ENCODE data around the gene MEG3. TPM values are rescaled to one million over a fixed set of nuclear protein-coding genes. Genes with fewer than 3 reads are reported as not detected.

MEG3 gene
- total RNA-seq, 5 donors from 2014 or later (not counting 1 experiment from before 2014, with no cell fraction given): 2.3 to 3.4 (median 2.4) TPM; not detected in 2

DNA sequence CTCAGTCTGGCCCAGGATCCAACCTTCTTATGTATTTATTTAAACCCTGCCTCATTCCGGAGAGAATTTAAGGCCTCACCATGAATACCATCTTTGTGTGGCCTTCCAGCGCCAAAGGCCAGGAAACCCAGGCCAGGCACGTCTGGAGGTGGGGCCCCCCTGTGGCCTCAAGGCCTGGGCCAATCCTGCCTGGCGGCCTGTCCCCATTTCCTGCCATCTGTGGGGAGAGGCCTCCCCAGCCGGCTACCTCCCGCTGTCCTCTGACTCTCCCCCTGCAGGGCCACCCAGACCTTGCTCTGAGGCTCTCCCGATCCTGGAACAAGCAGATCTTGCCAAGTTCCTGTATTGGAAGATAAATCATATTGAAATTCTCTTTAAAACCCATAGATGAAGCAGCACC is 37.4 kb upstream of the MEG3 start:
- no peak overlapping the region for H3K4me3 ChIP-seq (ENCODE audit: control insufficient read depth in 1 of 2, extremely low read depth in 1 of 2, low read length in 1 of 2)
- H3K27ac Mint-ChIP-seq: no peak overlapping the region
- H3K4me1 ChIP-seq (ENCODE audit: control insufficient read depth in 1 of 2, extremely low read depth in 1 of 2, insufficient read depth in 2 of 2, low read length in 2 of 2): no peaks in the 10 kb centered on the region
- no peaks in the 10 kb centered on the region for H3K9me3 ChIP-seq
- peaks cover 0 to 66% of the 10 kb centered on the region in 2 experiments for H3K27me3 ChIP-seq (replicated peaks in 1 of 2; ENCODE audit: control insufficient read depth in 2 of 2, extremely low read depth in 1 of 2, insufficient read depth in 2 of 2, low read length in 1 of 2)
- ChIA-PET POLR2A (no interaction called here), CTCF (no interaction called here)
- H3K36me3 Mint-ChIP-seq: no peaks in the 10 kb centered on the region
- DNase-seq (no peak), ATAC-seq (replicated peaks in 1 of 4) (no peak)
- no peaks in the 10 kb centered on the region for H3K36me3 ChIP-seq (ENCODE audit: control insufficient read depth in 2 of 2, extremely low read depth in 1 of 2, insufficient read depth in 1 of 2, low read length in 1 of 2)
- H3K27ac ChIP-seq (ENCODE audit: low read length): no peak overlapping the region
- WGBS (ENCODE audit: insufficient coverage): 34% methylated on average over 6 of the region's 7 CpGs
- H3K4me1 Mint-ChIP-seq: no peaks in the 10 kb centered on the region
- no peaks in the 10 kb centered on the region for H3K9me3 Mint-ChIP-seq
- no peak overlapping the region for H3K4me3 Mint-ChIP-seq
- peaks cover 12 to 29% of the 10 kb centered on the region in 2 donors for H3K27me3 Mint-ChIP-seq

DNA sequence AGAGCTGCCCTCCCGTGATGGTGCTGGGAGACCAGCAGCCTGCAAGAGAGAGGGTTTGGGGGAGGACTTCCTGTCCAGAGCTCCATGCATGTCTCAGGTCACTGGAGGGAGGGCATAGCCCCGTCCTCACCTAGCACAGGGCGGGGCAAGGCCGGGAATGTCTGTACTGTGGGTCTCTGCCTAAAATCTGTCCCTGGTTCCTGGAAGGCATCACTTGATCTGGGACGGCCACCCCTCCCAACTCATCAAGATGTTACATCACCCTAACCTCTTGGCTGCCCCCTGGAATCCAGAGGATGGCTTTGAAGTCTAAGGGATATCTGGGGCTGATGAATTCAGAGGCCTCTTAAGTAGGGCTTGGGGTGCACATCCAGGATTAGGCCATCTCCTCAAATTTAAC is 37.0 kb upstream of the MEG3 start:
- ATAC-seq (replicated peaks in 1 of 4): no peak

DNA sequence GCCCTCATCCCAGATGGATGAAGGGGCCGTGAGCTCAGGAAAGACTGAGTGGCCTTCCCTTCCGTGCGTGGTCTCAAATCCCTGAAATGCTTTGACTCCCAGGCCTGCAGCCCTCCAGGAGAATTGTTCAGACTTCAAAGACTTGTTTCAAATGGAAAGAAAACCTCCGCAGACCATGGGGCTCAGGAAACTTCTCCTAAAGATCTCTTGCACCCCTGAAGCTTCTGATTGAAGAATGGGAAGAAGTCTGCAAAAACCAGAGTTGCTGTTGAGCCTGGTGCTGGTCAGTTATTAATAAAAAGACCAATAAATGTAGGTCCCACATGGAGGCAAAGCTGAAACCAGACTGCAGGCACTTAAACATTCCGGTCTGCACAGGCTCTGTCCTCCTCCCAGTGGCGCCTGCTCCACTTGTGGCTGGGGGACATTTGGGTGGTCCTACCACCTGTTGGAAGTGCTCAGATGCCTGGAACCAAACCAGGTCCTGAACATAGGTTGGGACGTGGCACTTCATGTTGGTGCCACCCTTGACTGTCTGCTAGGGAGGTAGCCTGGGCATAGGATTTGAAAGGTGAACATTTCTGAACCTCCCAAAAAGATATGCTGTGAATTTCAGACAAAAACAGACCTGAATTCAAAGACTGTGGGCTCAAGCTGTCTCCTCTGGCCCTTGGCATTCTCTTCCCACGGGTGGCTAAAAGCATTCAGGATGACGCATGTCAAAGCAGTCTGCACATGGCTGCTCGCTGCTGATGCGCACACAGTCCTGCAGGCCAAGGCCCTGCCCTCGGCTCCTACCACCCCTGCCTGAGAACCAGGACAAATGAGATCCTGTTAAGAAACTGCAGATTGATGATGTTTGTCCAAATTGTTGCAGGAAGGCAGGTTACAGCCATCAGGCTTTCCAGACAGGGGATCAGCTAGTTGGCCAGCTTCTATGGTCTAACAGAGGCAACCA is 36.2 kb upstream of the MEG3 start:
- H3K4me3 Mint-ChIP-seq: no peak overlapping the region
- CTCF ChIA-PET: no interaction called here
- no peaks in the 10 kb centered on the region for H3K9me3 ChIP-seq
- H3K4me3 ChIP-seq (ENCODE audit: control insufficient read depth in 1 of 2, extremely low read depth in 1 of 2, low read length in 1 of 2): no peak overlapping the region
- DNase-seq: no peak
- H3K9me3 Mint-ChIP-seq: no peaks in the 10 kb centered on the region
- H3K27ac ChIP-seq (ENCODE audit: low read length): no peak overlapping the region
- H3K36me3 Mint-ChIP-seq: no peaks in the 10 kb centered on the region
- ATAC-seq (replicated peaks in 1 of 4): no peak
- no peaks in the 10 kb centered on the region for H3K4me1 ChIP-seq (ENCODE audit: control insufficient read depth in 1 of 2, extremely low read depth in 1 of 2, insufficient read depth in 2 of 2, low read length in 2 of 2)
- no peaks in the 10 kb centered on the region for H3K4me1 Mint-ChIP-seq
- 81% methylated on average over 10 of the region's 12 CpGs for WGBS (ENCODE audit: insufficient coverage)
- peaks cover 0 to 58% of the 10 kb centered on the region in 2 experiments for H3K27me3 ChIP-seq (replicated peaks in 1 of 2; ENCODE audit: control insufficient read depth in 2 of 2, extremely low read depth in 1 of 2, insufficient read depth in 2 of 2, low read length in 1 of 2)
- H3K36me3 ChIP-seq (ENCODE audit: control insufficient read depth in 2 of 2, extremely low read depth in 1 of 2, insufficient read depth in 1 of 2, low read length in 1 of 2): no peaks in the 10 kb centered on the region
- peaks cover 17 to 36% of the 10 kb centered on the region in 2 donors for H3K27me3 Mint-ChIP-seq
- POLR2A ChIA-PET: no interaction called here
- H3K27ac Mint-ChIP-seq: no peak overlapping the region

More for the DNA sequence above, 37.0 kb upstream of the MEG3 start:
- Histone ChIP-seq H3K4me1 (ENCODE audit: control insufficient read depth in 1 of 2, extremely low read depth in 1 of 2, insufficient read depth in 2 of 2, low read length in 2 of 2) (no peaks in the 10 kb centered on the region), H3K9me3 (no peaks in the 10 kb centered on the region), H3K27me3 (replicated peaks in 1 of 2; ENCODE audit: control insufficient read depth in 2 of 2, extremely low read depth in 1 of 2, insufficient read depth in 2 of 2, low read length in 1 of 2) (peaks cover 0 to 62% of the 10 kb centered on the region in 2 experiments), H3K4me3 (ENCODE audit: control insufficient read depth in 1 of 2, extremely low read depth in 1 of 2, low read length in 1 of 2) (no peak overlapping the region), H3K27ac (ENCODE audit: low read length) (no peak overlapping the region), H3K36me3 (ENCODE audit: control insufficient read depth in 2 of 2, extremely low read depth in 1 of 2, insufficient read depth in 1 of 2, low read length in 1 of 2) (no peaks in the 10 kb centered on the region)
- Mint-ChIP-seq H3K4me3 (no peak overlapping the region), H3K9me3 (no peaks in the 10 kb centered on the region), H3K4me1 (no peaks in the 10 kb centered on the region), H3K27ac (no peak overlapping the region), H3K36me3 (no peaks in the 10 kb centered on the region), H3K27me3 (peaks cover 12 to 30% of the 10 kb centered on the region in 2 donors)
- WGBS (ENCODE audit: insufficient coverage): no CpG with 5 or more reads among the region's 5 CpGs
- ChIA-PET POLR2A (no interaction called here), CTCF (no interaction called here)
- no peak for DNase-seq

DNA sequence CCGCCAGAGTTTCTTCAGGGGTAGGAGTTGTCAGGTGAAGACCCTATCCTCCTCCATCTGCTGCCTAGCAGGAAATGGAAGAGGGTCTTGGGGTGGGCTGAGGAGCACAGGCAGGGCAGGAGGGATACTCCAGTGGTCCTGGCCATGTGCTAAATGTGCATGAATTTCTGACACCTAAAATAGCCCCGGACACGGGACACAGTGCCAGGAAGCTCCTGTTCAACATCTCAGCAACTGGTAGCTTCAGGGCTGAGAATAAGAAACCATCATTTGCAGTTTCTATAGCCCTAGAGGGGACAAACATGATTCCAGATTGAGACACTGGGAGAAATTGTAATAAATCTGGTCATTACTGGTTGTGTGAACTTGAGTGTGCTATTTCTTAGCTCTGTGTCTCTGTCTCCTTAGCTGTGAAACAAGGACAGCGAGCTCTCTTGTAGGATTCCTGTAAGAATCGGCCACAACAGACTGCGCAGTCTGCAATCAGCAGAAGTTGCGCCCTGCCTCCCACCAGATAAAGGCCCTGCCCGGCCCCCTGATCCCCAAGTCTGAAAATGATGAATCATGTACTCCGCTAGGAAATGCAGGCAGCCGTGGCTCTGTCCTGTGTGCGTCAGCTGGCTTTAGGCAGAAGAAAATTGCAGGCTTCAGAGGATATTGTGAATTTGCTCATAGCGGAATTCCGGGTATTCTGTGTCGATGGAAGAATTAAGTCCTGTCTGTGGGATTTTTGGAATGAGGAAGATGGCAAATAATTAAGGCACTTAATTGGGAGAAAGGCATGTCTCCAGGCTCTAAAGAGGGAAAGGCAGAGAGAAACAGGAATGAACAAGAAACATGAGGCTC is 35.2 kb upstream of the MEG3 start:
- Mint-ChIP-seq H3K9me3 (no peaks in the 10 kb centered on the region), H3K36me3 (no peaks in the 10 kb centered on the region), H3K4me1 (no peaks in the 10 kb centered on the region), H3K27me3 (peaks cover 12 to 33% of the 10 kb centered on the region in 2 donors), H3K4me3 (no peak overlapping the region), H3K27ac (no peak overlapping the region)
- no peak overlapping the region for H3K27ac ChIP-seq (ENCODE audit: low read length)
- no peak for ATAC-seq (replicated peaks in 1 of 4)
- WGBS (ENCODE audit: insufficient coverage): 82% methylated on average over 13 of the region's 14 CpGs
- H3K4me3 ChIP-seq (ENCODE audit: control insufficient read depth in 1 of 2, extremely low read depth in 1 of 2, low read length in 1 of 2): no peak overlapping the region
- peaks cover 0 to 55% of the 10 kb centered on the region in 2 experiments for H3K27me3 ChIP-seq (replicated peaks in 1 of 2; ENCODE audit: control insufficient read depth in 2 of 2, extremely low read depth in 1 of 2, insufficient read depth in 2 of 2, low read length in 1 of 2)
- H3K4me1 ChIP-seq (ENCODE audit: control insufficient read depth in 1 of 2, extremely low read depth in 1 of 2, insufficient read depth in 2 of 2, low read length in 2 of 2): no peaks in the 10 kb centered on the region
- no peaks in the 10 kb centered on the region for H3K9me3 ChIP-seq
- H3K36me3 ChIP-seq (ENCODE audit: control insufficient read depth in 2 of 2, extremely low read depth in 1 of 2, insufficient read depth in 1 of 2, low read length in 1 of 2): no peaks in the 10 kb centered on the region
- POLR2A ChIA-PET: no interaction called here
- CTCF ChIA-PET: no interaction called here
- DNase-seq: no peak

DNA sequence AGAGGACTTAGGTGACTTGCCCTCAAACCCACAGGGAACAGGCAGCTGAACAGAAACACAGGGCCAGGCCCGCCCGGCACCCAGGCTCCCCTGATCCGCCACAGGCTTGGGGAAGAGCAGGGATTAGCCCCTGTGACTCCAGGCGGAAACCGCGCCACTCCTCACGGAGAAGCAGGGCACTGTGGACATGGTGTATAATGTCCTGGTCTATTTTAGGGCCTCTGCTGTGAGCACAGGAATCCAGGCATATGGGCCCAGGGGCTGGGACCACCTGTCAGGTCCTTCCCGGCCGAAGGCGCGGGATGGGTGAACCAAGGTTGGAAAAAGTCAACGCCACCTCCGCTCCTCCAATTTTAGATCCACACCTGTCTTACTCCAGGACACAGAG is 34.6 kb upstream of the MEG3 start:
- Mint-ChIP-seq H3K4me1 (no peaks in the 10 kb centered on the region), H3K27ac (no peak overlapping the region), H3K36me3 (no peaks in the 10 kb centered on the region), H3K27me3 (peaks cover 12 to 33% of the 10 kb centered on the region in 2 donors), H3K9me3 (no peaks in the 10 kb centered on the region), H3K4me3 (no peak overlapping the region)
- CTCF ChIA-PET: no interaction called here
- POLR2A ChIA-PET: no interaction called here
- DNase-seq: no peak
- no peak for ATAC-seq (replicated peaks in 1 of 4)
- 90% methylated on average over 13 of the region's 13 CpGs for WGBS (ENCODE audit: insufficient coverage)
- Histone ChIP-seq H3K4me3 (ENCODE audit: control insufficient read depth in 1 of 2, extremely low read depth in 1 of 2, low read length in 1 of 2) (no peak overlapping the region), H3K9me3 (no peaks in the 10 kb centered on the region), H3K4me1 (ENCODE audit: control insufficient read depth in 1 of 2, extremely low read depth in 1 of 2, insufficient read depth in 2 of 2, low read length in 2 of 2) (no peaks in the 10 kb centered on the region), H3K27ac (ENCODE audit: low read length) (no peak overlapping the region), H3K36me3 (ENCODE audit: control insufficient read depth in 2 of 2, extremely low read depth in 1 of 2, insufficient read depth in 1 of 2, low read length in 1 of 2) (no peaks in the 10 kb centered on the region), H3K27me3 (replicated peaks in 1 of 2; ENCODE audit: control insufficient read depth in 2 of 2, extremely low read depth in 1 of 2, insufficient read depth in 2 of 2, low read length in 1 of 2) (peaks cover 0 to 49% of the 10 kb centered on the region in 2 experiments)

DNA sequence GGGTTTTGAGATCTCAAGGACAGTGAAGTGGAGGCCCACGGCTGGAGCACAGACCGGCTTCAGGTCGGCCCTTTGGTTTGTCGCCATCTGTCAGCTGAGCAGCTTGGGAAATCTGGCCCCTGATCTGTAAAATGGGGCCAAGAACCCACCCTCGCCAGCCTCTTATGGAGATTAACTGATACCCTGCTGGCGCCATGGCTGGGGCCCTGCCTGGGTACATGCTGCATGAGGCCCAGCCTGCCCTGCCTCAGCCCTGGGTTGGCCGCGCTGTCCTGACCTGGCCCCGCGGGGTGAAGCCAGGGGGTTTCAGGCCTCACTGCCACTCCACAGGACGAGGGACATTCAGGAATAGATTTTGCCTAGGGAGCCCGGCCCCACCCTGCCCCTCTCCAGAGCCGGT is 33.9 kb upstream of the MEG3 start:
- Histone ChIP-seq H3K27me3 (replicated peaks in 1 of 2; ENCODE audit: control insufficient read depth in 2 of 2, extremely low read depth in 1 of 2, insufficient read depth in 2 of 2, low read length in 1 of 2) (peaks cover 0 to 49% of the 10 kb centered on the region in 2 experiments), H3K27ac (ENCODE audit: low read length) (no peak overlapping the region), H3K4me3 (ENCODE audit: control insufficient read depth in 1 of 2, extremely low read depth in 1 of 2, low read length in 1 of 2) (no peak overlapping the region), H3K36me3 (ENCODE audit: control insufficient read depth in 2 of 2, extremely low read depth in 1 of 2, insufficient read depth in 1 of 2, low read length in 1 of 2) (no peaks in the 10 kb centered on the region), H3K9me3 (no peaks in the 10 kb centered on the region), H3K4me1 (ENCODE audit: control insufficient read depth in 1 of 2, extremely low read depth in 1 of 2, insufficient read depth in 2 of 2, low read length in 2 of 2) (no peaks in the 10 kb centered on the region)
- Mint-ChIP-seq H3K27ac (no peak overlapping the region), H3K27me3 (peaks cover 12 to 34% of the 10 kb centered on the region in 2 donors), H3K9me3 (no peaks in the 10 kb centered on the region), H3K4me3 (no peak overlapping the region), H3K4me1 (no peaks in the 10 kb centered on the region), H3K36me3 (no peaks in the 10 kb centered on the region)
- CTCF ChIA-PET: no interaction called here
- DNase-seq (no peak), ATAC-seq (replicated peaks in 1 of 4) (no peak)
- 84% methylated on average over 13 of the region's 13 CpGs for whole genome bisulfite sequencing (ENCODE audit: insufficient coverage)
- POLR2A ChIA-PET: no interaction called here

All from T-cell (primary cell).